Lower leg skin (tissue), 4 donors: ENCODE measurements around the gene CMIP. TPM values are rescaled to one million over a fixed set of nuclear protein-coding genes. Genes with fewer than 3 reads are reported as not detected.
A peak's percentile ranks its signal among the peaks of the same experiment; 100 is the strongest.

Experiments used
- DNase-seq, 2 donors: peaks; one replicate each; pipeline ENCODE4 v3.0.0-alpha.2; 2019; ENCODE audit warnings: low spot score in 2 of 2
- H3K4me3 ChIP-seq: fragments of 200-600 bp; sonication (generic); 2 replicates; pipeline ENCODE4 v1.5.1; 2017; ENCODE audit warnings: mild to moderate bottlenecking, low read depth; ENCODE audit not compliant: poor library complexity, severe bottlenecking
- POLR2A ChIP-seq, 2 donors: fragments of 450-650 bp; IDR thresholded peaks; one replicate each; pipeline ENCODE4 v1.6.1; 2016 to 2017; ENCODE audit warnings: antibody characterized with exemption in 2 of 2, mild to moderate bottlenecking in 1 of 2, moderate library complexity in 1 of 2
- WGBS, 2 donors: methylation state at CpG; one replicate each; pipeline ENCODE4 v1.1.5; 2018; 5-methylcytosine and 5-hydroxymethylcytosine counted together
- intact Hi-C: fragments of 100-400 bp; cut with DNase I; formaldehyde crosslinking; loops from one replicate; pipeline ENCODE4 v1.15.0; 2023; ENCODE audit warnings: low total_unique reads
- total RNA-seq, 4 donors: library from RNA; depleted of rRNA; stranded (reverse); fragments of >200 nt; gene quantifications; one replicate each; pipeline ENCODE4 v1.1.0, GENCODE V29; 2016
- TF ChIP-seq, protein P1 (sequence below), 3 donors: fragments of 450-650 bp; IDR thresholded peaks; one replicate each; pipeline ENCODE4 v1.5.1; 2016; ENCODE audit warnings: antibody characterized with exemption in 3 of 3, mild to moderate bottlenecking in 3 of 3, moderate library complexity in 2 of 3

The CMIP gene
- 100 to 1,000 TPM in 1 of 4 donors, 10 to 100 TPM in 3; 53.7 to 115 (median 77.4) TPM for total RNA-seq

DNA sequence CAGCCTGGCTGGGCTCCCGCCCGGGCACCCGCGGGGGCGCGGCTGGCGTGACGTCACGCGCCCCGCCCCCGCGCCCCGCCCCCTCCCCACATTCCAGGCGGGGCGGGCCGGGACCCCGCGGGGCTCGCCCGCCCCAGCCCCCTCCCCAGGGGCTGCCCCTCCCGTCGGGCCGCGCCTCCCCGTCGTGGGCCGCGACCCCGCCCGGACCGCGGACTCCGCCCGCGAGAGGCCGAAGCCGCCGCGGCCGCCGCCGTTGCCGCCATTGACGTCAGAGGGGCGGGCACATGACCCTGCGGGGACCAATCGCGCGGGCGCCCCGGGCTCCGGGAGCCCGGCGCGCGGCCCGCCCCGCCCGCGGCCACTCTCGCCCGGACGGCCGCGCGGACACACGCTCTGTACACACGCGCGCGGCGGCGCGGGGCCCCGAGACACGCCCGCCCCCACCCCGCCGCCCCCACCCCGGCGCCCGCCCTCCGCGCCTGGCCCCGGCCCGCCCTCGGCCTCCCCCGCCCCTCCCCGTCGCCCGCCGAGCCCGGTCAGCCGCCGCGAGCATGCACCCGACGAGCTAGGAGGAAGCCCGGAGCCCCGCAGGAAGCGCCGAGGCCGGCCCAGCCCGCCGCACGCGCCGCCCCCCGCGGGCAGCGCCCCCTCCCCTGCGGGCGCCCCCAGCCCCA, at the start of gene CMIP:
Gene CMIP (plus strand): TSS at position 361 of the 674 bp plus-strand sequence.
- TF ChIP-seq POLR2A (IDR thresholded peaks at IDR 0.05): no peak
- TF ChIP-seq, protein P1, sequence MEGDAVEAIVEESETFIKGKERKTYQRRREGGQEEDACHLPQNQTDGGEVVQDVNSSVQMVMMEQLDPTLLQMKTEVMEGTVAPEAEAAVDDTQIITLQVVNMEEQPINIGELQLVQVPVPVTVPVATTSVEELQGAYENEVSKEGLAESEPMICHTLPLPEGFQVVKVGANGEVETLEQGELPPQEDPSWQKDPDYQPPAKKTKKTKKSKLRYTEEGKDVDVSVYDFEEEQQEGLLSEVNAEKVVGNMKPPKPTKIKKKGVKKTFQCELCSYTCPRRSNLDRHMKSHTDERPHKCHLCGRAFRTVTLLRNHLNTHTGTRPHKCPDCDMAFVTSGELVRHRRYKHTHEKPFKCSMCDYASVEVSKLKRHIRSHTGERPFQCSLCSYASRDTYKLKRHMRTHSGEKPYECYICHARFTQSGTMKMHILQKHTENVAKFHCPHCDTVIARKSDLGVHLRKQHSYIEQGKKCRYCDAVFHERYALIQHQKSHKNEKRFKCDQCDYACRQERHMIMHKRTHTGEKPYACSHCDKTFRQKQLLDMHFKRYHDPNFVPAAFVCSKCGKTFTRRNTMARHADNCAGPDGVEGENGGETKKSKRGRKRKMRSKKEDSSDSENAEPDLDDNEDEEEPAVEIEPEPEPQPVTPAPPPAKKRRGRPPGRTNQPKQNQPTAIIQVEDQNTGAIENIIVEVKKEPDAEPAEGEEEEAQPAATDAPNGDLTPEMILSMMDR (IDR thresholded peaks at IDR 0.05): no peak
- intact Hi-C loops: no loop called here
- DNase-seq: peak; percentile 64 to 95
- peak within 1 kb of the TSS; percentile 59 for H3K4me3 ChIP-seq
- WGBS, 2 donors: no CpG with 5 or more reads among the region's 114 CpGs

DNA sequence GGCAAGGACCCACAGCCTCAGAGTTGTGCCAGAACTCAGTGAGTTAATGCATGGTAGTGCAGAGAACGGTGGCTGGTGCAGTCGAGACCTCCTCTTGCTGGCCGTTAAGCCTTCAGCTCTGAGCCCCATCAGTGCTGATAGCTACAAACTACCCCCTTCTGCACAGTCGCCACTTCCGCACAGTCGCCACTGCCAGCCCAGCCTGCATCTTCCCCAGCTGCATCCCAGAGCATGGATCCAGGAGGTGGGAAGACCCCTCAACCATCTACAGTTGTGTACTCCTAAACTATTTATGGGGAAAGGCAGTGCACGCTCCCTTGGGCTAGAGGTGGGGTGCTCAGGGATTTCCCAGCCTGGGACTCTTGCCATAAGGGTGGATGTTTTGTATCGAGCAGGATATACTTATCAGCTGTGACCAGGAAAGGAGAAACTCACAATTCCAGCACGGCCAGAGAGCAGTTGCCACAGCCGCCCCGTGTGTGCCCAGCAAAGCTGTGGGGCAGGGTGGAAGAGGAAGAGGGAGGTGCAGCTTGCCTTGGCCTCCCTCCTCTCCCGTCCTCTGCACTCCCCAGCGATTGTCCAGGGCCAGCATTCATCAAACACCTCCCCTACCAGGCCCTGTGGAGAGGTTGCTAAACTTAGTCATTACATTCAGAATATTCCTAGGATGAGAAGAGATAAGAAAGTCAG, 49.5 kb upstream of the CMIP start:
- TF ChIP-seq, protein P1 (IDR thresholded peaks at IDR 0.05): no peak
- TF ChIP-seq POLR2A (IDR thresholded peaks at IDR 0.05): no peak
- intact Hi-C loops: loop anchor here (10.0 kb wide), 1 partner anchor 310 kb away; no protein-coding TSS in a partner anchor
- no peak overlapping the region for H3K4me3 ChIP-seq
- 42 to 47% methylated on average over 13 of the region's 13 CpGs for WGBS, 2 donors
- DNase-seq: peak in 1 of 2 donors; percentile 75

DNA sequence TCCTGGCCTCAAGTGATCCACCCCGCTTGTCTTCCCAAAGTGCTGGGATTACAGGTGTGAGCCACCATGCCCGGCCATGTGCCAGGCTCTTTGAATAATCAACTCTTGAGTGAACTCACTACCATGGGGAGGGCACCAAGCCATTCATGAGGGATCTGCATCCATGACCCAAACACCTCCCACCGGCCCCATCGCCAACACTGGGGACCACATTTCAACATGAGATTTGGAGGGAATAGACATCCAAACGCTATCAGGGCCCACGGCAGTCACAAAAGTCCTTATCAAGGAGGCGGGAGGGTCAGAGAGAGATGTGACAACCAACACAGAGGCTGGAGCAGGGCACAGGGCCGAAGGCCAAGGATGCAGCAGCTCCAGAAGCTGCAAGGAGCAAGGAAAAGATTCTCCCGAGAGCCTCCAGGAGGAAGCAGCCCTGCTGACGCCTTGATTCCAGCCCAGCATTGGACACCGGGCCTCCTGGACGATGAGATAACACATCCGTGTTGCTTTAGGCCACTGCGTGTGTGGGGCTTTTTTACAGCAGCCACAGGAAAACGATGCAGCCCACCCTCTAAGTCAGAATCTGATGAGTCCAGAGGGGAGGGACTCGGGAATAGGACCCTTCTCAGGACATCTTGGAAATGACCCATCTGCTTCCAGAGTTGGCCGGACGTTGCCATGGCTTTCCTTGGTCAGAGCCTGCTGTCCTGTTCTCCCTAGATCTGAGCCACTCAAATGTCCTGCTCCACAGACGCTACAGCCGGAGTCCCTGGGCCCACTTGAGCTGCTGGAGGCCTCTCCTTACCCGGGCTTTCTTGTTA, 47.3 kb upstream of the CMIP start:
- WGBS, 2 donors: 87 to 91% methylated on average over 19 to 21 of the region's 21 CpGs
- intact Hi-C loops: loop anchor here (10.0 kb wide), 1 partner anchor 308 kb away; no protein-coding TSS in a partner anchor
- TF ChIP-seq, protein P1 (IDR thresholded peaks at IDR 0.05): no peak
- no peak for TF ChIP-seq POLR2A (IDR thresholded peaks at IDR 0.05)
- no peak overlapping the region for H3K4me3 ChIP-seq
- DNase-seq: peak in 1 of 2 donors; percentile 81

DNA sequence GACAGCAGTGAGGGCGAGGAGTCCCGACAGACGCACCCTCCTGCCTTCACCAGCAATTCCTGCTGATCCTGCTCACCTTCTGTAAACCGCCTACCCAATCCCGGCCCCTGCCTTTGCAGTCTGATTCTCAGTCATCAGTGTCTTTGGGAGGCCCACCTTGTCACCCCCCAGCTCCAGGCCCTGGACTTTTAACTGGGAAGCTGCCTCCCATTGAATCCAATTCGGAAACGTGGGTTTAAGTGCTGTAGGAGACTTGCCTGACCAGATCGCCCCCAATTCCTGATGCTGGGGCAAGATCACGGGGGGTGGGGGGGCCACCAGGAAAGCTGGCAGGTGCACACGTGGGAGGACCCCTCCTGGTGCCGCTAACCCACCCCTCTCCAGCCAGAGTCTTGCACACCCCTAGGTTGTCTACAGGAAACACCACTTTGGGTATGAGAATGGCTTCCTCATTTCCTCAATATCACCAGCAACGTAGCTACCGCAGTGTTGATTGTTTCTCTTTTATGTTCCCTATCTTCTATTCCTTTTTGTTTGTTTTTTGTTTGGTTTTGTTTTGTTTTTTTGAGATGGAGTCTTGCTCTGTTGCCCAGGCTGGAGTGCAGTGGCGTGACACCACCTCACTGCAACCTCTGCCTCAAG, 46.6 kb upstream of the CMIP start:
- intact Hi-C loops: loop anchor here (10.0 kb wide), 1 partner anchor 307 kb away; no protein-coding TSS in a partner anchor
- 81 to 88% methylated on average over 14 of the region's 14 CpGs for WGBS, 2 donors

More for the DNA sequence above, 46.6 kb upstream of the CMIP start:
- H3K4me3 ChIP-seq: no peak overlapping the region
- TF ChIP-seq POLR2A (IDR thresholded peaks at IDR 0.05): no peak
- TF ChIP-seq, protein P1 (IDR thresholded peaks at IDR 0.05): no peak
- DNase-seq: peak in 1 of 2 donors; percentile 63
